Stimulated activated CD4-positive, alpha-beta T cell treated with anti-CD3 and anti-CD28 coated beads, Interleukin-15, amount 100 ng/mL, for 48 hours (primary cell): ENCODE measurements around the gene OTUD1.
"Not testable (repeated sequence)": the region's sequence is repeated elsewhere in the genome, so short reads cannot be mapped to it uniquely, and the experiment has no call there.

Experiments used
- DNase-seq, 2 donors: peaks; one replicate each; pipeline ENCODE4 v3.0.0-alpha.2; 2020; ENCODE audit warnings: low read depth in 2 of 2

The OTUD1 gene

DNA sequence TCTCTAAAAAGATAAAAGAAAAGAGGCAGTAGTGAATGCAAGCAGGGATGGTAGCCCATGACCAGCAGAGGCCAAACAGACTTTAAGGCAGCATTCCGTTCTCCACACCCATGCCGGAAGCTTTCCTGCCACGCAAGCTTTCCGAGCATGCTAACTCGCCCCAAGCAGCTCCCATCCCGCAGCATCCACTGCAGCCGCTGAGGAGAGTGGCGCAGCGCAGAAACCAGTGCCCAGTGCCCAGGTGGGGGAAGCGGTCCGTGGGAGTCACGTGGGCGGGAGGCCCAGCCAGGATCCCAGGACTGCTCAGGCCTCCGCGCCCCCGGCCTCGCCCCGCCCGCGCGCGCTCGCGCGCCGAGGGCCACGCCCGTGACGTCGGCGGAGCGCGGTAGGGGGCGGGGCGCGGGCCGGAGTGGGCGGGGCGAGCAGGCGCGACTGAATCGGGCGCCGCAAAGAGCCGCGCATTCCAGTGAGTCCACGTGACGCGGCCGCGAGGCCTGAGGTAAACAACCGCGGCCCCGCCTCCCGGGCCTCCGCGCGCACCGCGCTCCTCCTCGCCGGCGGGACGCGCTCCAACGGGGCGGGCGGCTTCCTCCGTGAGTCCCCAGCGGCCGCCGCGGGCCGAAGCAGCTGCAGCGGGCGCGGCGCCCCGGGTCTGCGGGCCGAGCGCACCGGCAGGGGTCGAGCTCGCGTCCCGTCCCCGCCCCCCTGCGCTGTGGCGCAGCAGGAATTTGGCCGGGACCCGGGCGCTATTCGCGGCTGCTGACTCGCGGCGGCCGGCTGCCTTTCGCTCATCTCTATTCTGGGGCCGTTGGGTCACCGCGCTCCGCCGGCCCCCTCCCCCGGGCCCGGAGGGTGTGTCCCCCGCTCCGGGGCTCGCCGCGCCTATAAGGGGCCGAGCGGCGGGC lies at the start of gene OTUD1:
OTUD1 (plus strand) TSS at position 529 of the 905 bp plus-strand sequence. CDS start 383 bp downstream, outside the sequence.
- DNase-seq = peak; percentile 83 to 88

DNA sequence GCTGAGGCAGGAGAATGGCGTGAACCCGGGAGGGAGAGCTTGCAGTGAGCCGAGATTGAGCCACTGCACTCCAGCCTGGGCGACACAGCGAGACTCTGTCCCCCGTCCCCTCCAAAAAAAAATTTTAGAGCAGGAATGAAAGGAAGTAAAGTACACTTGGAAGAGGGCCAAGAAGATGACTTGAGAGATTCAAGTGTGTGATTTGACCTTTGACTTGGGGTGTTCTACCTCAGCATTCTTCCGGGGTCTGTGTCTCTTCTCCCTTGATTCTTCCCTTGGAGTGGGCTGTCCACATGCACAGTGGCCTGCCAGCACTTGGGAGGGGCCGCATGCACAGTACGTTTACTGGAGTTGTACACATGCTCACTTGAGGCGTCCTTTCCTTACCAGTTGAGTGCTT lies 48.5 kb upstream of the OTUD1 start:
- not testable (repeated sequence) for DNase-seq

DNA sequence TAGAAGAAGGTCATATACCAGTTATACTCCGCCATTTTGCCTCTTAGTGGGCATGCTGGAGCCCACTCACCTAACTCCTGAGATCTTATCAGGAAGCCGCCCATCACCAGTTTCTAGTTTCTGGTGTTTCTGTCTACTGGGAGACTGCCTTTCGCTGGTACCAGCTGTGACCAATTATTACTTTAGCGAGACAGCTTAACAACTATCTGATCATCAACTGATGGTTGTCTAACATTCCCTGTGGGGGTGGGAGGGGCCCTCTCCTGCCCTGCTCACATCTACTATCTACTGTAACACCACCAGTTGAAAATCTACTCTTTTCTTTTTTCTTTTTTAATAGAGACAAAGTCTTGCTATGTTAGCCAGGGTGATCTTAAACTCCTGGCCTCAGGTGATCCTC lies 48.1 kb upstream of the OTUD1 start:
- no peak for DNase-seq

DNA sequence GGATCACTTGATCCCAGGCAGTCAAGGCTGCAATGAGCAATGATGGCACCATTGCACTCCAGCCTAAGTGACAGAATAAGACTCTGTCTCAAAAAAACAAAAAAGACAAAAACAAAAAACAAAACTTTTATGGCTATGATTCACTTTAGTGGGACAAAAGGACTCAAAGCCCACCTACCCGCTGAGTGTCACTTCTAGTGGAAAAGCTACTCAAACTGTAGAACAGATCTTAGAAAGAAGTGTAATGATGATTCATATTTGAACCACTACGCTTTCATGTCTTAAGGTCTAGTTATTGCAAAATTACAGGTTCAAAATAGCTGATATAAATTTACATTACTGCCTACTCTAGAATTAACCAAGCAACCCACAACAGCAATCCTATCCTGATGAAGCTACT lies 47.1 kb upstream of the OTUD1 start:
- DNase-seq = peak; percentile 7

DNA sequence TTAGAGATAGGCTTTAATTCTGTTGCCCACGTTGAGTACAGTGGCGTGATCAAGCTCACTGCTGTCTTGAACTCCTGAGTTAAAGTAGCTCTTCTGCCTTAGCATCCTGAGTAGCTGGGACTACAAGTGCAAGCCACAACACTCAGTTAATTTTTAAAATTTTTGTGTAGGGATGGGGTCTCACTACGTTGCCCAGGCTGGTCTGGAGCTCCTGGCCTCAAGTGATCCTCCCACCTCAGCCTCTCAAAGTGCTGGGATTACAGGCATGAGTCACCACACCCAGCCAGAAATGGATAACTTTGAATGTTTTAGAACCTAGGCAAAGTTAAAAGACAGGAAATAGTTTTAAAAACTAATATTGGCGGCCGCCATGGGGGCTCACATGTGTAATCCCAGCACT lies 43.9 kb upstream of the OTUD1 start:
- DNase-seq = no peak

DNA sequence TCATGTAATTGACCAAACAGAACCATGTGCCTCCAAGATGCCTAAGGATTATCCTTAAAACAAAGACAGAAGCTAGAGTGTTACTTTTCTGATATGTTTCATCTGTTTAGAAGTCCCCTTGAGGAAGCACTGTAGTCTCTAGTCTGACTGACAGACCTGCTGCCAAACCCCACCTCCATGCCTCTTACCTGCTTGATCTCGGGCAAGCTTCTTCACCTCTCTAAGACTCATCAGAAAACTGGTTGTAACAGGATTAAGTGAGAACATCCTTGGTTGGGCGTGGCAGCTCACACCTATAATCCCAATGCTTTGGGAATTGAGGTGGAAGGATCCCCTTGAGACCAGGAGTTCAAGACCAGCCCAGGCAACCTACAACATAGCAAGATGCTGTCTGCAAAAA lies 42.2 kb upstream of the OTUD1 start:
- DNase-seq = no peak

DNA sequence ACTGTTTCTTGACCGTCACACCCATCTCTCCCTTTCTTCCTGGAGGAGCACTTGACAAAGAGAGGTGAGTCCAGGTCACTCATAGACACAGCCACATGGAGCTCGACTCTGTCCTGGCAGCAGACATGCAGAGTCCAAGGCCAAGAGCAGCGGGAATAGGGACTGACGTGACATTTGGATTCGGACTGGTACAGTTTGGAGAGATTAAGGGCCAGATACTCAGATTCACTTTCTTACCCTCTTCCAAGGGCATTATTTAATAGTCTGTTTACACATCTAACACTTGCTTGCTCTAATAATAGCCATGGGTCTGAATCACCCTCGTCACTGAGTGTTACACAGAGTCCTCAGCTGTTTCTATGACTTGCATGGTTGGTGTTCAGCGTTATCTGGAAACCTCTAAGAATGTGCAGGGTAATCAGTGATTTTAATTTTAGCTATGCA lies 39.2 kb upstream of the OTUD1 start:
- no peak for DNase-seq

GRCh38 chr10:23402856-23403255 lies 36.0 kb upstream of the OTUD1 start:
- DNase-seq = no peak

- DNase-seq = no peak
Measured at GRCh38 chr10:23403278-23403677, 35.6 kb upstream of the OTUD1 start.

DNA sequence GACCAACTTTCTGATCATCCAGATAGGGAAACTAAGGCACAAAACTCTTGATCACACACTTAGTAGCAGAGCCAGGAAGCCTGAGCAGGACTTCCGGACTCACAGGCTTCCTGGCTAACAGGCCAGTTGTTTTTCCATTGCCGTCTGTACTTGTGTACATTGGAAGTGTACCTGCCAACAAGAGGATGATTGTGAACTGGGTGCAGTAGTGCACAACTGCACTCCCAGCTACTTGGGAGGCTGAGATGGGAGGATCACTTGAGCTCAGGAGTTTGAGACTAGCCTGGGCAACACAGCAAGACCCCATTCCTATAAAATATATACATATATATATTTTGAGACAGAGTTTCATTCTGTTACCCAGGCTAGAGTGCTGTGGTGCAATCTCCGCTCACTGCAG lies 35.2 kb upstream of the OTUD1 start:
- DNase-seq = no peak

GRCh38 chr10:23404461-23404980 lies 34.4 kb upstream of the OTUD1 start:
- DNase-seq = no peak

DNA sequence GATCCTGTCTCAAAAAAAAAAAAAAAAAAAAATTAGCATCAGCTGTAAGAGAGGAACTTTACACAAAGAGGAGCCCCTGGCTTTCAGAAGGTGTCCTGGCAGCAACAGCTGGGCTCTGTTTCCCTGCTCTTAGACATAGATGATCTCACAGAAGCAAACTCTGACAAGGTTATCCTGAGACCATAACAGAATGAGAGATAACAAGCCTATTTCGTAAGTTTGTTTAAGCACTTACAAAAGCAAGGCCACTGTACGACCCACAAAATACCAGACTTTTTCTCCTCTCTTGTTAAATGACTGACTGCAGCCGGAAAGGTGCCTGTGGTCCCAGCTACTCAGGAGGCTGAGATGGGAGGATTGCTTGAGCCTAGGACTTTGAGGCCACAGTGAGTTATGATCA lies 33.3 kb upstream of the OTUD1 start:
- no peak for DNase-seq

DNA sequence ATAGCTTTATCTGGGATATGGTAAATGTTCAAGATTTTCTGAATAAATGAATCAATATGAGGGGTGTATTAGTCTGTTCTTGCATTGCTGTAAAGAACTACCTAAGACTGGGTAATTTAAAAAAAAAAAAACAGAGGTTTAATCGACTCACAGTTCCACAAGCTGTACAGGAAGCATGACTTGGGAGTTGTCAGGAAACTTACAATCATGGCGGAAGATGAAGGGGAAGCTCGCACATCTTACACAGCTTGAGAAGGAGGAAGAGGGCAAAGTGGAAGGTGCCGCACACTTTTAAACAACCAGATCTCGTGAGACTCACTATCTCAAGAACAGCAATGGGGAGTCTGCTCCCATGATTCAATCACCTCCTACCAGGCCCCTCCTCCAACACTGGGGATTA lies 32.5 kb upstream of the OTUD1 start:
- DNase-seq = no peak

DNA sequence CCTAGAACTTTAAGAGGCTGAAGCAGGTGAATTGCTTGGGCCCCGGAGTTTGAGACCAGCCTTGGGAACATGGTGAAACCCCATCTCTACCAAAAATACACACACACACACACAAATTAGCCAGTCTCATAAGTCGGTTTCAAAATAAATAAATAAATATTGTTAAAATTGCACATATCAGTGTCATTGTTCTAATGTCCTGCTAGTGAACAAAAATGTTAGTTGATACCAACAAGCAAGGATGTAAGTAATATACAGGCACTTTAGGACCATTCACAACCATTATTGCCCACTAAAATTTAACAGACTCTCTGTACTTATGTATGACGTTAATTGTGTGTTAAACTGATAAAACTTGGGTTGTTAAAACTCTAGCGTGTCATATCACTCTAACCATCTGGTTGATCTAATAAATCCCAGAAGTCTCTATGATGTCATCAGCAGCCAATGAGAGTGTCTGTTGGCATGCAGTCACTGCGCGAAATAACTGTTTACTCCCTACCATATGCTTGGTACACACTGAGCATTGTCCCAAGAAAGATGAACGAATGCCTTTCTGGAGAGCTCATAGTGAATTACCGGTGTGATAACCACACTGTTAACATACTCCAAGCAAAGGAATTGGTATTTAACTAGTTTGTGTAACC lies 30.4 kb upstream of the OTUD1 start:
- DNase-seq = no peak

GRCh38 chr10:23412223-23412622 lies 26.7 kb upstream of the OTUD1 start:
- DNase-seq = peak in 1 of 2 donors; percentile 4

- DNase-seq = no peak
Measured at GRCh38 chr10:23413629-23414089, 25.2 kb upstream of the OTUD1 start.

DNA sequence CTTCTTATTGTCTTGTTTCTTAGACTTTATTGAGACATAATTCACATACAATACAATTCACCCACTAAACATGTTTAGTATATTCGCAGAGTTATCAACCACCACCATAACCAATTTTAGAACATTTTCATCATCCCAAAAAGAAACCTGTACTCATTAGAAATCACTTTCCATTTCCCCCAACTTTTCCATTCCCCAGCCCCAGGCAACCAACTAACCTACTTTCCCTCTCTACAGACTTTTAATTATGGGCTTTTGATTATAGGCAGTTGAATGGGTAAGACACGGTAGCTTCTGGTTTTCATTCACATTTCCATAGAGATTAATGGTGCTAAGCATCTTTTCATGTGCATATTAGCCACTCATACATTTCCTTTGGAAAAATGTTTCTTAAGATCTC lies 24.2 kb upstream of the OTUD1 start:
- DNase-seq = no peak

- no peak for DNase-seq
Measured at GRCh38 chr10:23417254-23417653, 21.6 kb upstream of the OTUD1 start.

- DNase-seq = no peak
Measured at GRCh38 chr10:23418051-23418681, 20.7 kb upstream of the OTUD1 start.

DNA sequence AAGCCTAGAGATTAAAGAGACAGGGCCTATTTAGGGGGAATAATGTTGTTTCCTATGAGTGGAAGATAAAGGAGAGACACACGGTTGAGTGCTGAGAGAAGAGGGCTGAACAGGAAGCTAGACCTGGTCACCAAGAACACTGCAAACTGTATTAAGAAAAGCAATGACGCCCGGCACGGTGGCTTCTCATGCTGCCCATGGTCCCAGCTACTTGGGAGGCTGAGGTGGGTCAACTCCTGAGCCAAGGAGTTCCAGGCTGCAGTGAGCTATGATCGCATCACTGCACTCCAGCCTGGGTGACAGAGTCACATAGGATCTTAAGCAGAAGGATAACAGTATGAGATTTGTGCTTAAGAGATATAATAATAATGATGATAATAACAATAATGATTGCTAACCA lies 19.7 kb upstream of the OTUD1 start:
- DNase-seq = no peak

- no peak for DNase-seq
Measured at GRCh38 chr10:23419655-23420329, 19.1 kb upstream of the OTUD1 start.

DNA sequence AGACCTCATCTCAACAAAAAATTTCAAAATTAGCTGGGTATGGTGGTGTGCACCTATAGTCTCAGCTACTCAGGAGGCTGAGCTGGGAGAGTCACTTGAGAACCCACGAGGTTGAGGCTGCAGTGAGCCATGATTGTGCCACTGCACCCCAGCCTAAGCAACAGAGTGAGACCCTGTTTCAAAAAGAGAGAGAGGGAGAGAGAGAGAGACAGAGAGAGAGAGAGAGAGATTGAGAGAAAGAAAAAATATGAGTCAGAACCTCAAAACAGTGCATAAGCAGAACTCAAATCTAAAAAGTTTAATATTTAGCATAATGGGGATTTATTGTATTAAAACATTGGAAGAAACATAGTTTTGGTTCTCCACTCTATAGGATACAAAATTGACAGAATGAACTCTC lies 17.5 kb upstream of the OTUD1 start:
- DNase-seq = no peak
